Heart right ventricle (tissue), 16 donors: ENCODE results near the gene DEPDC5. TPM values are rescaled to one million over a fixed set of nuclear protein-coding genes. Genes with fewer than 3 reads are reported as not detected.

Source experiments
- ATAC-seq, 8 donors: fragments of 200-7000 bp; cut with Tn5 transposase; one replicate each; pipeline ENCODE4 v1.9.1; 2020; ENCODE audit warnings: mild to moderate bottlenecking in 8 of 8, moderate library complexity in 8 of 8, moderate number of reproducible peaks in 1 of 8
- DNase-seq, 2 donors: peaks; one replicate each; pipeline ENCODE4 v3.0.0-alpha.2; 2020
- H3K27ac ChIP-seq, 10 donors: fragments of 200-600 bp; sonication (generic) in 2 of 10; one replicate each; pipeline versions ENCODE4 v1.5.0 to v1.8.0; 2020 to 2022; ENCODE audit warnings: mild to moderate bottlenecking in 3 of 10
- H3K27me3 ChIP-seq, 7 donors: fragments of 200-600 bp; one replicate each; pipeline ENCODE4 v1.8.0; 2021 to 2022; ENCODE audit warnings: mild to moderate bottlenecking in 2 of 7
- H3K36me3 ChIP-seq, 9 donors: fragments of 200-600 bp; sonication (generic) in 1 of 9; one replicate each; pipeline versions ENCODE4 v1.5.0 to v1.8.0; 2020 to 2022; ENCODE audit warnings: mild to moderate bottlenecking in 2 of 9
- H3K4me1 ChIP-seq, 9 donors: fragments of 200-600 bp; sonication (generic) in 1 of 9; one replicate each; pipeline versions ENCODE4 v1.5.0 to v1.8.0; 2020 to 2022; ENCODE audit warnings: mild to moderate bottlenecking in 4 of 9
- H3K4me3 ChIP-seq, 10 donors: fragments of 200-600 bp; sonication (generic) in 2 of 10; one replicate each; pipeline versions ENCODE4 v1.5.0 to v1.8.0; 2020 to 2022; ENCODE audit warnings: mild to moderate bottlenecking in 7 of 10, moderate library complexity in 2 of 10
- H3K9me3 ChIP-seq, 11 donors: fragments of 200-600 bp in 10 of 11; sonication (generic) in 2 of 11; one replicate each; pipeline versions ENCODE4 v1.5.0 to v1.8.0; 2013 to 2022; ENCODE audit warnings: mild to moderate bottlenecking in 2 of 11, control low read depth in 1 of 11, moderate library complexity in 1 of 11
- WGBS, 2 donors: extraction: QIAGEN DNeasy Blood & Tissue Kit; methylation state at CpG; one replicate each; pipeline ENCODE4 v1.1.7; 2013; ENCODE audit warnings: inconsistent platforms in 1 of 2; 5-methylcytosine and 5-hydroxymethylcytosine counted together
- intact Hi-C, 10 donors: fragments of 100-400 bp; cut with DNase I; formaldehyde crosslinking; loops; one replicate each; pipeline versions ENCODE4 v1.11.1 to v1.14.2; 2022
- polyA plus RNA-seq, 2 donors: library from polyadenylated mRNA; stranded (reverse); fragments of 200-250 nt; gene quantifications; one replicate each; pipeline ENCODE4 v1.2.3, GENCODE V29; 2013
- total RNA-seq, 10 donors: library from RNA; stranded (reverse); fragmentation: NEBNext Ultra II Directional in 3 of 10; extraction: Animal tissue kit (Norgen Biotek cat#: 25700) in 3 of 10; gene quantifications; one replicate each; pipeline versions ENCODE4 v1.2.1 to v1.2.4, GENCODE V29; 2021 to 2023
- TF ChIP-seq, protein P1 (sequence below), 9 donors: fragments of 200-600 bp; sonication (generic) in 2 of 9; IDR thresholded peaks; one replicate each; pipeline versions ENCODE4 v1.5.0 to v1.8.0; 2021 to 2022; ENCODE audit warnings: antibody characterized with exemption in 9 of 9, mild to moderate bottlenecking in 5 of 9, moderate library complexity in 1 of 9
- donor health status: Arrhythmogenic right ventricular cardiomyopathy.
- donor health status: ischemic (EF 13 %, LVEDD 7.1; RV severe dilation, severe dysfunction).
- donor health status: healthy with polysubstance abuse.
- donor health status: DM: no; HTN: yes; CAD: no.
- donor health status: DM: no; HTN: no; CAD: no.
- donor health status: ischemic (EF 25% LVEDD 6.9; RV normal size, moderate dysfunction).
- donor health status: ischemic (EF 25% LVEDD 5.7; RV mildly dilated, moderate dysfunction).
- donor health status: healthy.
- donor health status: DM: yes; HTN: yes; CAD: no.
- donor health status: Ischemic cardiomyopathy.
- donor health status: ischemic (EF 35%, LVEDD 5.7; RV mildly dilated, moderate dysfunction).
- donor health status: nonischemic (EF 11% LVEDD 7.7; RV severe dilation, severe dysfunction).
- donor health status: DM: yes; HTN: yes; CAD: no.
- donor health status: PGD.
- donor health status: ischemic (EF 29% LVEDD 5.4; RV normal size, mild dysfunction).
- donor health status: nonischemic (EF 23%, LVEDD 6.1; RV moderate dilation, normal function).

DEPDC5 gene
- total and polyA plus RNA-seq, 12 donors, result 6.2 to 19.1 (median 14.4) TPM

DNA sequence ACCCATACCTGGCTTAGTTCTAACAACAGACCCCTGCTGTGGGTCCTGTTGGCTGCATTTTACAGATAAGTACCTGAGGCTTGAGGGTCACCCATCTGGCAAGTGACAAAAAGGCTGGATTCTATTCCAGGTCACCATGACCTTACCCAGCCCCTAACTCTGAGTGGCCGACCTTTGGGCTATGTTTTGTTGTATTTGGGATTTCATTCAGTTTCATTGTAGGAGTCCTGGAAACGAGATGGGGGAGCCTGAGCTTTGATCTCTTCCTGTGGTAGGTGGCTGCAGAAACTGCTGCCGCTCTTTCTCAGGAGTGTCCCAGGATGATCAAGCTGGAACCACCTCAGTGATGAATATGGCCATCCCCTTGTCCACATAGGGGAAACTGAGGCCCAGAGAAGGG lies 165.9 kb downstream of the DEPDC5 start:
- H3K27ac ChIP-seq, result no peak overlapping the region
- no peaks in the 10 kb centered on the region for H3K36me3 ChIP-seq
- ATAC-seq, result no peak
- H3K9me3 ChIP-seq, result no peaks in the 10 kb centered on the region
- TF ChIP-seq, protein P1, sequence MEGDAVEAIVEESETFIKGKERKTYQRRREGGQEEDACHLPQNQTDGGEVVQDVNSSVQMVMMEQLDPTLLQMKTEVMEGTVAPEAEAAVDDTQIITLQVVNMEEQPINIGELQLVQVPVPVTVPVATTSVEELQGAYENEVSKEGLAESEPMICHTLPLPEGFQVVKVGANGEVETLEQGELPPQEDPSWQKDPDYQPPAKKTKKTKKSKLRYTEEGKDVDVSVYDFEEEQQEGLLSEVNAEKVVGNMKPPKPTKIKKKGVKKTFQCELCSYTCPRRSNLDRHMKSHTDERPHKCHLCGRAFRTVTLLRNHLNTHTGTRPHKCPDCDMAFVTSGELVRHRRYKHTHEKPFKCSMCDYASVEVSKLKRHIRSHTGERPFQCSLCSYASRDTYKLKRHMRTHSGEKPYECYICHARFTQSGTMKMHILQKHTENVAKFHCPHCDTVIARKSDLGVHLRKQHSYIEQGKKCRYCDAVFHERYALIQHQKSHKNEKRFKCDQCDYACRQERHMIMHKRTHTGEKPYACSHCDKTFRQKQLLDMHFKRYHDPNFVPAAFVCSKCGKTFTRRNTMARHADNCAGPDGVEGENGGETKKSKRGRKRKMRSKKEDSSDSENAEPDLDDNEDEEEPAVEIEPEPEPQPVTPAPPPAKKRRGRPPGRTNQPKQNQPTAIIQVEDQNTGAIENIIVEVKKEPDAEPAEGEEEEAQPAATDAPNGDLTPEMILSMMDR (IDR thresholded peaks at IDR 0.05), result no peak
- no peak for DNase-seq
- peaks cover 0 to 67% (median 0%) of the 10 kb centered on the region in 9 donors for H3K4me1 ChIP-seq
- H3K4me3 ChIP-seq, result no peak overlapping the region
- WGBS, 2 donors, result 87 to 90% methylated on average over 3 of the region's 3 CpGs
- intact Hi-C loops, result no loop called here
- no peaks in the 10 kb centered on the region for H3K27me3 ChIP-seq

DNA sequence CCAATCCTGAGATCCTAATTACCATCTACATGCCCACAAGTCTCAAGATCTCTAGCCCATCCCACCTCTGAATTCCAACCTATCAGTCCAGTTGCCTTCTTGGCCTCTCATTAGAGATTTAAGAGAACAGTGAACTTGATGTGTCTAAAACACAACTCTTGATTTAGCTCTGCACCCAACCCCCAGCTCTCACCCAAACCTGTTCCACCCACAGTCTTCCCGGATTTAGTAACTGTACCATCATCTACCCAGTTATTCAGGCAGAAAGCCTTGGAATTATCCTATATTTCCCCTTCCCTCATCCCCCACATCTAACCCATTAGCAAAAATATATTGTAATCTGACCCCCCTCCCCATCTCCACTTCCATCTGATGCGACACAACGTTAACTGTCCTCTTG lies 166.5 kb downstream of the DEPDC5 start:
- no peaks in the 10 kb centered on the region for H3K27me3 ChIP-seq
- H3K4me3 ChIP-seq, result no peak overlapping the region
- H3K27ac ChIP-seq, result no peak overlapping the region
- DNase-seq, result no peak
- WGBS, 2 donors, result 91 to 92% methylated on average over 3 of the region's 3 CpGs
- TF ChIP-seq, protein P1 (IDR thresholded peaks at IDR 0.05), result no peak
- no peaks in the 10 kb centered on the region for H3K36me3 ChIP-seq
- peaks cover 0 to 67% (median 0%) of the 10 kb centered on the region in 9 donors for H3K4me1 ChIP-seq
- intact Hi-C loops, result no loop called here
- ATAC-seq, result no peak
- H3K9me3 ChIP-seq, result no peaks in the 10 kb centered on the region

DNA sequence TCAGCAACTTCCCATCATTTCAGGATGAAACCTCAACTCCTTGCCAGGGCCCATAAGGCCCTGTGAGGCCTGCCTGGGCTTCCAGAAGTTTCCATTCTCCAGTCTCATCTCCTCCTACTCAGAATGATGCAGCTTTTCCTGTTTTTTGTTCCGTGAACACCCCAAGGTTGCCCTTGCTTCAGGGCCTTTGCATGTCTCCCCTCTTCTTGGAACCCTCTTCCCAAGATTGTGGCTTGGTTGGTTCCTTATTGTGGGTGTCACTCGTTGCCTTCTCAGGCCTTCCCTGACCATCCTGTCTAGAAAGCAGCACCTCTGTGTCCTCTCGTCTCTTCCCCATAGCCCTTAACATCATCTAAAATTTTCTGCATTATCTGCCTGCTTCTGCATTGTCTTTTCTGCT lies 167.3 kb downstream of the DEPDC5 start:
- no peaks in the 10 kb centered on the region for H3K9me3 ChIP-seq
- H3K27me3 ChIP-seq, result no peaks in the 10 kb centered on the region
- no peak overlapping the region for H3K4me3 ChIP-seq
- ATAC-seq, result no peak
- intact Hi-C loops, result no loop called here
- WGBS, 2 donors, result 83 to 91% methylated on average over 3 of the region's 3 CpGs
- DNase-seq, result no peak
- TF ChIP-seq, protein P1 (IDR thresholded peaks at IDR 0.05), result no peak
- H3K36me3 ChIP-seq, result no peaks in the 10 kb centered on the region
- no peak overlapping the region for H3K27ac ChIP-seq
- H3K4me1 ChIP-seq, result peaks cover 0 to 67% (median 0%) of the 10 kb centered on the region in 9 donors

DNA sequence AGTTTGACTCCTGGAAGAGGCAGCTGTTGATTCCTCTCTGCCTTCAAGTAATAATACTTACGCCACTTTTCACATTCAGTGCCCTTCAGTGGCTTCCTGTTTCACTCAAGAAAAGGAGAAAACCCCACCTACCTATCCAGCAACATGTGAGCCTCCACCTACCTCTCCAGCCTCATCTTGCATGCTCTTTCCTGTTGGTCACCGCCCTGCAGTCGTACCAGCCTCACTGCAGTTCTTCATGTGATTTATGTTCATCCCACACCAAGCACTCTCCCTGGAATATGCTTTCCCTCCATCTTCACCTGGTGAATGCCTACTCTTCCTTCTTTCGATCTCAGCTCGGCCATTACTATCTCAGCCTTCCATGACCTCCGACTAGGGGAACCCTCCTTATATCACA lies 168.7 kb downstream of the DEPDC5 start:
- intact Hi-C loops, result no loop called here
- WGBS, 2 donors, result 81 to 90% methylated on average over 6 of the region's 6 CpGs
- peak overlapping the region in 2 of 10 donors; percentile 48 to 84 for H3K27ac ChIP-seq

More for the DNA sequence above, 168.7 kb downstream of the DEPDC5 start:
- TF ChIP-seq, protein P1 (IDR thresholded peaks at IDR 0.05), result no peak
- DNase-seq (no peak), ATAC-seq (no peak)
- Histone ChIP-seq H3K36me3 (no peaks in the 10 kb centered on the region), H3K4me3 (no peak overlapping the region), H3K9me3 (no peaks in the 10 kb centered on the region), H3K4me1 (peaks cover 0 to 55% (median 0%) of the 10 kb centered on the region in 9 donors), H3K27me3 (no peaks in the 10 kb centered on the region)
